D721Med (cell line): Measurements from ENCODE around the gene BTBD17.

Source experiments
- DNase-seq: peaks from one replicate; pipeline ENCODE4 v3.0.0; 2011; ENCODE audit warnings: low spot score; ENCODE audit not compliant: insufficient read length
- FAIRE-seq: peaks from 2 replicates; lab custom pipeline; 2011; peaks lifted over from hg19 to GRCh38; lab: Jason Lieb, UNC
- TF ChIP-seq, protein P1 (sequence below): IDR thresholded peaks from 2 replicates; pipeline ENCODE4 v1.5.1; 2012; ENCODE audit warnings: mild to moderate bottlenecking, control low read depth; ENCODE audit not compliant: insufficient read depth; ENCODE audit errors: missing control alignments

The BTBD17 gene

DNA sequence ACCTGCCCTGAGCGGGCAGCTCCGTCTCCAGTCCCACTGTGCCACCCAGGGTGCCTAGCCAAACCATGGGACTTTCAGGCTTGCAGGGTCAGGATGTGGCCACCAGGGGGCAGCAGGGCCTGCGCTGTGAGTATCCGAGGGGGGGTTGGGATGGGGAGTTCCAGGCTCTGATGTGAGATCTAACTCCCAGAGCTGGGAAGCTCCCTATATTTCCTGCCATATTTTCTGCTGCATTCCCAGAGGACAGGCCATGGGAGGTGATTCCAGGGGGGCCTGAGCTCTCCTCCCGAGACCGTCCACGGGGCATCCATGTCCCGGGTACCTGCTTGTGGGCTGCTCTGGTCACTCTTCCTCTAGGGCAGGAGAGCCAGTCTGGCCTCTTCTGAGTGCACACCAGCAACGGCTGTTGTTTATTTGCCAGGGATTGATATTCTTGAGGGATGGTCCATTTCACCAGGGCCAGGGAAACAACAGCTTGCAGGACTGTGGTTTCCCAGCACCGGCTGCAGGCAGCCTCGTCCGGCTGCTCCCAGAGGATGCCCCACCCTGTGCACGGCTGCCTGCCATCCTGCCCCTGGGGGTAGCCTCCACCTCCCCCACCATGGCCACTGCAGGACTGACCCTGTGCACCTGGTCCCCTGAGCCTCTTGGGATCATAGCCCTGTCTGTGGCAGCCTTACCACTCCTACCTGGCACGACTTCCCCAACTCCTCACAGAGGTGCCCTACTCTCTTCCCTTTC, 6.8 kb upstream of the BTBD17 start:
- FAIRE-seq (no peak), DNase-seq (peak; percentile 89)
- TF ChIP-seq, protein P1, sequence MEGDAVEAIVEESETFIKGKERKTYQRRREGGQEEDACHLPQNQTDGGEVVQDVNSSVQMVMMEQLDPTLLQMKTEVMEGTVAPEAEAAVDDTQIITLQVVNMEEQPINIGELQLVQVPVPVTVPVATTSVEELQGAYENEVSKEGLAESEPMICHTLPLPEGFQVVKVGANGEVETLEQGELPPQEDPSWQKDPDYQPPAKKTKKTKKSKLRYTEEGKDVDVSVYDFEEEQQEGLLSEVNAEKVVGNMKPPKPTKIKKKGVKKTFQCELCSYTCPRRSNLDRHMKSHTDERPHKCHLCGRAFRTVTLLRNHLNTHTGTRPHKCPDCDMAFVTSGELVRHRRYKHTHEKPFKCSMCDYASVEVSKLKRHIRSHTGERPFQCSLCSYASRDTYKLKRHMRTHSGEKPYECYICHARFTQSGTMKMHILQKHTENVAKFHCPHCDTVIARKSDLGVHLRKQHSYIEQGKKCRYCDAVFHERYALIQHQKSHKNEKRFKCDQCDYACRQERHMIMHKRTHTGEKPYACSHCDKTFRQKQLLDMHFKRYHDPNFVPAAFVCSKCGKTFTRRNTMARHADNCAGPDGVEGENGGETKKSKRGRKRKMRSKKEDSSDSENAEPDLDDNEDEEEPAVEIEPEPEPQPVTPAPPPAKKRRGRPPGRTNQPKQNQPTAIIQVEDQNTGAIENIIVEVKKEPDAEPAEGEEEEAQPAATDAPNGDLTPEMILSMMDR = peak; percentile 91

DNA sequence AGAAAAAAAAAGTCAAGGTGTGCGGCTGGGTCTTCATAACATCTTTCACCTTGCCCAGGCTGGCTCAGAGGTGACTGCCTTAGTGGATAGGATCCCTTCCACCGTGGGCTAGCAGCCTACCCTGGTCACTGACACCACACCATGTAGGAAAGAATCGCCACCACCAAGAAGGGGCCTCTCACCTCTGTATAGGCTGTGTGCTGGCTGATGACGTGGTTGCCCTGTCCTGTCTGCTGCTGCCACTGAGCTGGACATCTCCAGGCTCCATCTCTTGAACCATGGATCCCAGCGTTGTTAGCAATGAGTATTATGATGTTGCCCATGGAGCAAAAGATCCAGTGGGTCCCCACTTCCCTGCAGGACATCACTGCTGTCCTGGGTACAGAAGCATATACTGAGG, 5.5 kb upstream of the BTBD17 start, which contains the start of gene GPR142:
TSS of gene GPR142 (plus strand) at position 301 of the 400 bp plus-strand sequence. CDS start 2,035 bp downstream, outside the sequence.
- DNase-seq = no peak
- FAIRE-seq = no peak
- TF ChIP-seq, protein P1 = no peak

DNA sequence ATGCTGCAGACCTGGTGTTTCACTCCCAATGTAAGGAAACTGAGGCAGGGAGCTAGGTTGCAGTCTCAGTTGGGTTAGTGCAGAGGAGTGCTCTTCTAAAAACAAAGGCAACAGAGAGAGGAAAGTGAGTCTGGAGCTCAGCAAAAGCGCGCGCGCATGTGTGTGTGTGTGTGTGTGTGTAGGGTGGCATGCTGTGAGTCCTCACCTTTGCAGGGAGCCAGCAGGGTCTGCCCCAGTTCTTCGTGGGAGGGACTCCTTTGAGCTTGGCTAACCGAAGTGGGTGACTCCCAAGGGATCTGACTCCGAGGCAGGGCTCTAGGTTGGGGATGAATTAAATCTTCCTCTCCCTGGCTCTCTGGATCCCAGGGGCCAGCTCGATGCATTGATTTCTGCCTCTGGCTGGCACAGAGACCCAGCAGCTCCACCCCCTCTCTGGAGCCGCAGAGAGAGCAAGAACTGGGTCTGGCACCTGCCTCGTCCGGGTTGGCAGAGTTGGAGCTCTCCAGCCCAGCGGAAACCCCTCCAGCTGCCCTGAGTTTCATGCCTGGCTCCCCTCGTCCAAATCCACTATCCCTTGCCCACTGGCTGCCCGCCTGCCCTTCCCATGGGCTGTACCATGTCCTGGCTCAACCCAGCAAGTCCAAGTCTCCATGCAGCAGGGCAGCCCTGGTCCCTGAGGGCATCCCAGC, 1.3 kb upstream of the BTBD17 start:
- TF ChIP-seq, protein P1 = no peak
- DNase-seq (no peak), FAIRE-seq (no peak)

DNA sequence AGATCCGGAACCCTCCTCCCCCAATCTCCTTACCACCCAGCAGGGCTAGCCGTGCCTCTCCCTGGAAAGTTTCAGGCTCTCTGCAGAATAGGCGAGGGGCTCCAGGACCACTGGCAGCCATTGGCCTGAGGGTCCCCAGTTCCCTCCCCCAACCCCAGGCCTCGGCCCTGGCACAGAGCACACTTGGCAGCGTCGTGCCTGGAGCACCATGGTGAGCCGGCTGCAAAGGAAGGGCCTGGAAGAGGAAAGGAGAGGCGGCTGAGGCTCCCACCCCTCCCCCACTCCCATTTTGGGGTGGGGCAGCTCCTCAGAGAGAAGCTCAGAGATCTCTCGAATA, 369 bp upstream of the BTBD17 start:
- TF ChIP-seq, protein P1 = no peak
- DNase-seq (no peak), FAIRE-seq (no peak)

DNA sequence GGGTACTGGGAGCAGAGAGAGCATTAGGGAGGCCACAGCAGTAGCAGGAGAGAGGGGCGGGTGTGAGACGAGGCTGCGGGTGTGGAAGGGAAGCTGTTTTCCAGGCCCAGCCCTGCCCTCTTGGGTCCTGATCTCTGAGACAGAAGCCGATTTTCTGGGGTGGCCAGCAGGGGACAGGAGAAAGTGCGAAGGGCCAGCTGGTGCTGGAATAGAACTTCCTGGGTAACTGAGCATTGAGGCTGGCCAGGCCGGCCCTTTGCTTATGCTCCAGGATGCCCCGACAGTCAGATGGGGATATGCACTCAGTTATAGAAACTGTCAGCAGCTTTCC, 804 bp downstream of the BTBD17 start:
- FAIRE-seq (no peak), DNase-seq (no peak)
- TF ChIP-seq, protein P1 = no peak

DNA sequence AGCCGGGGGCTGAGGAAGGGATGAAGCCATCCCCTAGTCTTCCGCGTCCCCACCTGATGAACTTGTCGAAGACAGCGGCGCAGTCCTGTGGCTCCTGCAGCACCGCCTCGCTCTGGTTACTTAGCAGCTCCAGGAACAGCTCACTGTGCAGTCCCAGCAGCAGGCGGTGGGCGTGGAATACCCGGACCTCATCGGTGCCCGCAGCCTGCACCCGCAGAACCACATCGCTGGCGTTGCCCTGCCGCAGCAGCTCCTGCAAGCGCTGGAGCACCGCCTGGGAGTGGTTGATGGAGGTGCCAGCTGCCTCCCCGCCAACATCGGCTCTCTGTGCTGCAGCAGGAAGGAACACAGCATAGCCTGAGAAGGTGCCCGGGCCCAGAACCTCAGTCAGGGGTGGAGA, 1.8 kb downstream of the BTBD17 start:
- FAIRE-seq (no peak), DNase-seq (no peak)
- TF ChIP-seq, protein P1 = no peak

DNA sequence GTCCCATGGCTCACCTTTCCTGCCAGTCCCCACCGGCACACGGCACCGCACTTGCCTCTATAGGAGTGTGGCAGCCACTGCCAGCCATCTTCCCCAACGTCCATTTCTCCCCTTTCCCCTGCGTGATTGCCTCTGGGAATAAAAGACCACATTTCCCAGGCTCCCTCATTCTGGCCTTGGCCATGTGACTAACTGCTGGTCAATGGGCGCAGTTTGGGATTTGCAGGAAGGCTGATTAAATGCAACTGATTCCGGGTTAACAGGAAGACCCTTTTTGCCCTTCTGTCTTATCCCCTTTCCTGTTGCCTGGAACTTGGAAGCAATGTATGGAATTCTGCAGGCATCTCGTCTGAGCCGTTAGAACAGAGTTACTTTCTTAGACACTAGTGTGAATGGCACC, 3.0 kb downstream of the BTBD17 start:
- FAIRE-seq (no peak), DNase-seq (no peak)
- TF ChIP-seq, protein P1 = no peak
